GM18498 (cell line): ENCODE results near the gene FTH1.
"Not testable (repeated sequence)": the region's sequence is repeated elsewhere in the genome, so short reads cannot be mapped to it uniquely, and the experiment has no call there.

Experiments
- ATAC-seq: cut with Tn5 transposase; IDR thresholded peaks from one replicate; pipeline ENCODE4 v1.9.1; 2021; ENCODE audit warnings: mild to moderate bottlenecking, moderate library complexity; ENCODE audit not compliant: unreplicated experiment

Gene FTH1

DNA sequence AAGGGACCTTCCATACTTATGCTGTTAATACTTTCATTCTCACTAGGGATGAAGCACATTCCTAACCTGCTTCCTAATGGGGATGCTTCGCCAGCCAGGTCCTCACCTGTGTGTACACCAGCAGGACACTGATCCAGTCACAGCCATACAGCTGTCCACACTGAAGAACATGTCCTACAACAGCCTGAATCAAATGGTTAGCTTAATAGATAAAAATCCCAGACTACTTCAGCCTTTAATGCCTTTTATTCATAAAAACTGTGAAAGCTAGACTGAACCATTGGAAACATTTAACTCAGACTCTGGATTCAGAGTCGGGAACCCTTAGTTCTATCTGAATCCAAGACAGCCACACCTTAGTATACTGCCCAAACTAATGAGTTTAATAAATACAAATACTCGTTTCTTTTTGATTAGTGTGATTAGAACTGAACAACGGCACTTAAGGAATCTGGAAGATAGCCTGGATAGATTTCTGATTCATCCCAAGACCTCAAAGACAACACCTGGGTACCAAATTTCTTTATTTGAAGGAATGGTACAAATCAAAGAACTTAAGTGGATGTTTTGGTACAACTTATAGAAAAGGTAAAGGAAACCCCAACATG is 3.3 kb downstream of the FTH1 start:
- ATAC-seq = no peak

DNA sequence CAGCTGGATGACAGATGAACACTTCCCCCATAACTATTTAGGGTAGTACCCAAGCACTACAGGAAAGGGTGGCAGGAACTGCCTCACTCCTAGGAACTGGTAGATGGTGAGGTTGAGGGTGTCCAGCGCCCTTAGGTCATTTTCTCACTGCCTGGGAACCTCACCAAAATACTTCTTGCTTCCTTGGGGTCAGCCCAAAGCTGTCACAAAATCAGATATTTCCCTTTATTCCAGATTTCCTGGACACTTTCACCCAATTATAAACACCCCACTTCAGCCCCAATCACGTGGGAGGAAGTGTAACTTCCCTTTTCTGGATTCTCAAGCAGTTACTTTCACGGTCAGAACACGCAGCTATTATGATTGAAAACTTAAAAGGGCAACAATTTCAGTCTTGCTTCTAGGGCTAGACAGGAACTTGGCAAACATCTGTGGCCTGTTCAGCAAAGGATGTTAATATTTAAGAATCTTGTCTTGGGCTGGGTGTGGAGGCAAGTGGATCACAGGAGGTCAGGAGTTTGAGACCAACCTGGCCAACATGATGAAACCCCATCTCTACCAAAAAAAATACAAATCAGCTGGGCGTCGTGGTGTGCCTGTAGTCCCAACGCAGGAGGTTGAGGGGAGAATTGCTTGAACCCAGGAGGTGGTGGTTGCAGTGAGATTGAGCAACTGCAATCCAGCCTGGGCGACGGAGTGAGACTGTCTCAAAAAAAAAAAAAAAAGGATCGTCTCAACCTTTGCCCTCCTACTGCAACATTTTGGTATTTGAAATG is 4.0 kb downstream of the FTH1 start:
- ATAC-seq = no peak

- no peak for ATAC-seq
Measured at GRCh38 chr11:61963016-61963281, 4.5 kb downstream of the FTH1 start.

DNA sequence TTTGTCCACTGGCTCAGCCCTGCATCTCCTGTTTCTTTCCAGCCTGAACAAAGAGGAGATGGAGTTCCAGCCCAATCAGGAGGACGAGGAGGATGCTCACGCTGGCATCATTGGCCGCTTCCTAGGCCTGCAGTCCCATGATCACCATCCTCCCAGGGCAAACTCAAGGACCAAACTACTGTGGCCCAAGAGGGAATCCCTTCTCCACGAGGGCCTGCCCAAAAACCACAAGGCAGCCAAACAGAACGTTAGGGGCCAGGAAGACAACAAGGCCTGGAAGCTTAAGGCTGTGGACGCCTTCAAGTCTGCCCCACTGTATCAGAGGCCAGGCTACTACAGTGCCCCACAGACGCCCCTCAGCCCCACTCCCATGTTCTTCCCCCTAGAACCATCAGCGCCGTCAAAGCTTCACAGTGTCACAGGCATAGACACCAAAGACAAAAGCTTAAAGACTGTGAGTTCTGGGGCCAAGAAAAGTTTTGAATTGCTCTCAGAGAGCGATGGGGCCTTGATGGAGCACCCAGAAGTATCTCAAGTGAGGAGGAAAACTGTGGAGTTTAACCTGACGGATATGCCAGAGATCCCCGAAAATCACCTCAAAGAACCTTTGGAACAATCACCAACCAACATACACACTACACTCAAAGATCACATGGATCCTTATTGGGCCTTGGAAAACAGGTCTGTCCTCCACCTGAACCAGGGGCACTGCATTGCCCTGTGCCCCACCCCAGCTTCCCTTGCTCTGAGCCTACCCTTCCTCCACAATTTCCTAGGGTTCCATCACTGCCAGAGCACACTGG is 5.0 kb downstream of the FTH1 start:
- ATAC-seq = no peak

- no peak for ATAC-seq
Measured at GRCh38 chr11:61961570-61962212, 5.7 kb downstream of the FTH1 start.

- no peak for ATAC-seq
Measured at GRCh38 chr11:61960532-61960931, 6.9 kb downstream of the FTH1 start.

DNA sequence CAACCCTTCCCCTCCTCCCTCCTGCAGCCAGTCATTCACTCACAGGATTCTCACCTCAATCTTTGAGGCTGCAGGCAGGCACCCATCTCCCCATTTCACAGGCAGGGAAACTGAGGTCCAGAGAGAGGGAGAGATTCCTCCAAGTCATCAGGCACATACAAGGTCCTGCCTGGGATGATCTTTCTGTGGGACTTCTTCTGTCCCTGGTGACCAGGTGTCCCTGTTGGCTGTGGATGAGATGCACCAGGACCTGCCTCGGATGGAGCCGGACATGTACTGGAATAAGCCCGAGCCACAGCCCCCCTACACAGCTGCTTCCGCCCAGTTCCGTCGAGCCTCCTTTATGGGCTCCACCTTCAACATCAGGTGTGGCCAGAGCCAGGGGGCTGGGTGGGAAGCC is 7.8 kb downstream of the FTH1 start:
- no peak for ATAC-seq

- ATAC-seq = no peak
Measured at GRCh38 chr11:61959114-61959513, 8.3 kb downstream of the FTH1 start.

- ATAC-seq = no peak
Measured at GRCh38 chr11:61958590-61958989, 8.8 kb downstream of the FTH1 start.

GRCh38 chr11:61957021-61957770 is 10.2 kb downstream of the FTH1 start:
- ATAC-seq = no peak

- no peak for ATAC-seq
Measured at GRCh38 chr11:61956191-61957020, 11.0 kb downstream of the FTH1 start.

DNA sequence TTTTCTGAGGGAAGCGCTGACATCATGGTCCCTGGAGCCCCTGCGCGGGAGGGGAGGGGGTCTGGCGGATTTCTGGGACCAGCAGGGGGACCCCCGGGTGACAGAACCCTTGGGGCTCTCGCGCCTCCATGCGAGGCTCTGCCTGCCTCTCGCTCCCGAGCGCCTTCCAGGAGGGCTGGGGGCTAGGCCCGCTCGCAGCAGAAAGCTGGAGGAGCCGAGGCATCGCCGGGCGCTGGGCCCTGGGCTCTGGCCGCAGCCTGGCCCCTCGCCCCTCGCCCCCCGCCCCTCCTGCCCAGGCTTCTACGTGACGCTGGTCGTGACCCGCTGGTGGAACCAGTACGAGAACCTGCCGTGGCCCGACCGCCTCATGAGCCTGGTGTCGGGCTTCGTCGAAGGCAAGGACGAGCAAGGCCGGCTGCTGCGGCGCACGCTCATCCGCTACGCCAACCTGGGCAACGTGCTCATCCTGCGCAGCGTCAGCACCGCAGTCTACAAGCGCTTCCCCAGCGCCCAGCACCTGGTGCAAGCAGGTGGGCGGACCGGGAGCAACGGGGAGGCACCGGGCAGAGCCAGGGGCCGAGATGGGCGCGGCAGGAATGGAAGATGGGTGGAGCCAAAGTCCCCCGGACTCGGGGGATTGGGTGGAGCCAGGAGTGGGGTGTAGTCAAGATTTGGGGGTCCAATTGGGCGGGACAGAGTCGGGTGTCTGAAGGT is 11.9 kb downstream of the FTH1 start:
- no peak for ATAC-seq

DNA sequence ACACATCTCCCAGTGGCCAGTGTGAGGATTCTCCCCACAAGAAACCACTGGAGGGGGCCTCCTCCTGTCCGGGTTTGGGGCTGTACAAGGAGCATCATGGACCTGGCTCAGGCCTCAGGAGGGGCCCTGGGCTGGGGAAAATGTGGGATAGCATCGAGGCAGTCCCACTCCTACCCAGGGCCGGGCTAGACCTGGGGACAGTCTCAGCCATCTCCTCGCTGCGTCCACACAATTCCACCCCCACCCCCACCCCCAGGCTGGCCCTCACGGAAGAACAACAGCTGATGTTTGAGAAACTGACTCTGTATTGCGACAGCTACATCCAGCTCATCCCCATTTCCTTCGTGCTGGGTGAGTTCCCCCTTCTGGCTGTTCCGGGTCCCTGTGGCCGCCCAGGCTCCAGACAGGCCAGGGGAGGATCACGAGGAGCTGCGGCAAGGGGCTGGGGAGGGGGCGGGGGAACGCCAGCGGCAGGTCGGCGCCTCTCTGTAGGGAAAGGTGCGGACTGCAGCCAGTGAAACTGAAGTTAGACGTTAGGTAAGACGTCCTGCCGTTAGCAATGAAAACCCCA is 12.5 kb downstream of the FTH1 start:
- ATAC-seq = no peak

DNA sequence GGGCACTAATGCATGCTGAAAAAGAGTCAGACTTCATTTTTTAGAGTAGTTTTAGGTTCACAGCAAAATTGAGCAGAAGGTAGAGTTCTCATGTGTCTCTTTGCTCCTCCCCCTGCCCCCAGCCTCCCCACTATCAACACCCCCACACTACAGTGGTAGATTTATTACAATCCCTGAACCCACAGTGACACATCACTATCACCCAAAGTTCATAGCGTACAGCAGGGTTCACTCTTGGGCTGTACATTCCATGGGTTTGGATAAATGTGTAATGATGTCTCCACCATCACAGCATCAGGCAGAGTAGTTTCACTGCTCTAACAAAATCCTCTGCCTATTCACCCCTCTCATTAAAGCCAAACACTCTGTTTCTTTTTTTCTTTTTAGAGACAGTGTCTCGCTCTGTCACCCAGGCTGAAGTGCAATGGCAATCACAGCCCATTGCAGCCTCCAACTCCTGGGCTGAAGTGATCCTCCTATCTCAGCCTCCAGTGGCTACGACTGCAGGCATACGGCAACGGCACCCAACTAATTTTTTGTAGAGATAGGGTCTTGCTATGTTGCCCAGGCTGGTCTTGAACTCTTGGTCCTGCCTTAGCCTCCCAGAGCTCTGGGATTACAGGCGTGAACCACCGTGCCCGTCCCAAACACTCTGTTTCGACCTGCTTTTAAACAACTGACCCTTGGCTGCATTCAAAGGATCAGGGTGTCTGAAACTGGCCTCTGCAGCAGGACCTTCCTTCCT is 13.2 kb downstream of the FTH1 start:
- no peak for ATAC-seq

GRCh38 chr11:61953632-61954031 is 13.8 kb downstream of the FTH1 start:
- ATAC-seq = not testable (repeated sequence)

- no peak for ATAC-seq
Measured at GRCh38 chr11:61952882-61953281, 14.6 kb downstream of the FTH1 start.

GRCh38 chr11:61951484-61952135 is 15.8 kb downstream of the FTH1 start:
- no peak for ATAC-seq

DNA sequence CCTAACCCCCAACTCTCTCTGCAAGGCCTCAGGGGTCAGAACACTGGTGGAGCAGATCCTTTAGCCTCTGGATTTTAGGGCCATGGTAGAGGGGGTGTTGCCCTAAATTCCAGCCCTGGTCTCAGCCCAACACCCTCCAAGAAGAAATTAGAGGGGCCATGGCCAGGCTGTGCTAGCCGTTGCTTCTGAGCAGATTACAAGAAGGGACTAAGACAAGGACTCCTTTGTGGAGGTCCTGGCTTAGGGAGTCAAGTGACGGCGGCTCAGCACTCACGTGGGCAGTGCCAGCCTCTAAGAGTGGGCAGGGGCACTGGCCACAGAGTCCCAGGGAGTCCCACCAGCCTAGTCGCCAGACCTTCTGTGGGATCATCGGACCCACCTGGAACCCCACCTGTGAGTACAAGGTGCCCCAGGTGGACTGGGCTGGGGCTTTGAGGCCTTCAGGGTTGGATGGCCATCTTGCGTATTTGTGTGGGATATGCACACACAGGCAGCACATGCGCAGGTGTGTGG is 17.3 kb downstream of the FTH1 start, which contains the start of gene BEST1:
Gene BEST1, plus strand, starts transcription at position 317 of the 513 bp plus-strand sequence. CDS start 1,456 bp downstream, outside the sequence.
- no peak for ATAC-seq
